ENCODE data around the gene PLXNA1.

- TF ChIP-seq SIN3A (IDR thresholded peaks at IDR 0.05; ENCODE audit: low read depth), result no peak
- no peak for TF ChIP-seq CTCF (IDR thresholded peaks at IDR 0.05 in 2 of 3, conservative IDR thresholded peaks at IDR 0.05 in 1 of 3; ENCODE audit: borderline replicate concordance in 1 of 3, insufficient read depth in 1 of 3, low read depth in 2 of 3, low read length in 2 of 3)
- TF ChIP-seq POLR2A (IDR thresholded peaks at IDR 0.05; ENCODE audit: borderline replicate concordance, extremely low read depth, insufficient read depth, insufficient read length), result no peak
- TF ChIP-seq RAD21 (IDR thresholded peaks at IDR 0.05; ENCODE audit: low read depth), result no peak
- no peak for TF ChIP-seq ZBTB33 (IDR thresholded peaks at IDR 0.05; ENCODE audit: extremely low read depth, insufficient replicate concordance, low read length)
- TF ChIP-seq MAX (IDR thresholded peaks at IDR 0.05), result no peak
- TF ChIP-seq ELF1 (IDR thresholded peaks at IDR 0.05; ENCODE audit: borderline replicate concordance, low read depth), result no peak
- no peak for TF ChIP-seq YY1 (IDR thresholded peaks at IDR 0.05; ENCODE audit: extremely low read depth, insufficient replicate concordance, low read depth, low read length)
- TF ChIP-seq ZFX (IDR thresholded peaks at IDR 0.05), result no peak
- TF ChIP-seq EZH2phosphoT487 (IDR thresholded peaks at IDR 0.05; ENCODE audit: borderline replicate concordance), result no peak
Measured at GRCh38 chr3:126948980-126949535, 33.9 kb upstream of the PLXNA1 start.
